Activated T-cell treated with anti-CD3 and anti-CD28 coated beads for 1 hour (primary cell): ENCODE results near the gene SLC35F1.

Experiments used
- DNase-seq: peaks from one replicate; pipeline ENCODE4 v3.0.0-alpha.2; 2020; ENCODE audit warnings: low read depth

Gene SLC35F1

DNA sequence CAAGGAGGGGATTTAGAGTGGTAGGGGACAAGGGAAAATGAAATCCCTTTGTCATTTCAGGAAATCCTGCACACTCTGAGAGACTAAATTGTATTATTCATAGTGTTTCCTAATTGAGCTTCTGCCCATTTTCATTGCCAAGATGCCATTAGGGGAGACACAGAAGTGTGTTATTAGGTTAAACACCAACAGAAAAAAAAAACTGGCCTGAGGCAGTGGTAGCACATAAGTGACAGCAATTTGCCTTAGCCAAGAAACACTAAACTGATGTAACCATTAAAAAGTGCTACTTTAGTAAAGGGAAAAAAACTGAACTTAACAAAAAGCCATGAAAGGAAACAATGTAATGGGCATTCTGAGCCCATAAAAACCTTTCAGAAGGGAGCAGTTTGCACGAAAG lies 370.6 kb downstream of the SLC35F1 start:
- no peak for DNase-seq

GRCh38 chr6:118280210-118280609 lies 373.1 kb downstream of the SLC35F1 start:
- no peak for DNase-seq

GRCh38 chr6:118281291-118281690 lies 374.2 kb downstream of the SLC35F1 start:
- no peak for DNase-seq

GRCh38 chr6:118283766-118284165 lies 376.7 kb downstream of the SLC35F1 start:
- DNase-seq = peak; percentile 25

DNA sequence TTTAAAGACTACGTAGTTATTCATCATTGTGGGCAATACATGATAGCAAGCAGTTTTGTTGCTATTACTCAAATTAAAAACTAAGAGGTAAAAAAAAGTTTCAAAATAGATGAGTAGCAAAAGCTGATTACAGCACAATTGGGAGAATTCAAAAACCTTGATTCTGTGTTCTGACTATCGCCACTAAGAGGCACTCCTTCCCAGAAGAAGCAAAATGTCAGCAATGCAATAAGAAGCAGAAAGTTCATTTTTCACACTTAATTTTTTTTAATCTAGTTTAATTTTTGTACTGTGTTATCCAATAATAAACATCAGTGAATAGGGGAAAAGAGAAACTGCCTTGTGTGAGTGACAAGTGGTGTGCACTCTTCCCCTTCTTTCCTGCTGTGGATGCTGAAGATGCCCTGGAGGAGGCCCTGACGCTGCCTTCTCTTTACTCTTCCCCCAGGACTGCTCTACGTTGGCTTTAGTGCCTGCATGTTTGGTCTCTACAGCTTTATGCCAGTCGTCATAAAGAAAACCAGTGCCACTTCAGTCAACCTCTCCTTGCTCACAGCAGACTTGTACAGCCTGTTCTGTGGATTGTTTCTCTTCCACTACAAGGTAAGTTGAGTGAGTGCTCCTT lies 377.8 kb downstream of the SLC35F1 start:
- DNase-seq = no peak

DNA sequence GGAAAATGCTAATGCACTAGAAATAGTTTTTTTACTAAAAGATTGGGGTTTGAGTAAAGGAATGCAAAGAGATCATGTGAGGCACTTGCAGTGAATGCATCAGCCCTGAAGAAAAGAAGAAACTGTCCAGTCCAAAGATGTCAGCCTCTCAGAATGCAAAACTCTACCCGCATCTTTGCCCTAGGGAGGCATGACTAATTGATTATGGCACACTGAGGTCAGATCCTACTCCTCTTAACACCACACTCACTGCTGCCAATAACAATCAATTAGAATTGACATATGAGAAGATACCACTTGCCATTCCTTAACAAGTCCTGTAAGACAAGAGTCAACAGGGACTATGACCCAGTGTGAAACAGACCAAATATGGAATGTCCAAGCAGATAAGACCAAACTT lies 378.7 kb downstream of the SLC35F1 start:
- no peak for DNase-seq

- DNase-seq = no peak
Observed at GRCh38 chr6:118288355-118289124, 381.5 kb downstream of the SLC35F1 start.

DNA sequence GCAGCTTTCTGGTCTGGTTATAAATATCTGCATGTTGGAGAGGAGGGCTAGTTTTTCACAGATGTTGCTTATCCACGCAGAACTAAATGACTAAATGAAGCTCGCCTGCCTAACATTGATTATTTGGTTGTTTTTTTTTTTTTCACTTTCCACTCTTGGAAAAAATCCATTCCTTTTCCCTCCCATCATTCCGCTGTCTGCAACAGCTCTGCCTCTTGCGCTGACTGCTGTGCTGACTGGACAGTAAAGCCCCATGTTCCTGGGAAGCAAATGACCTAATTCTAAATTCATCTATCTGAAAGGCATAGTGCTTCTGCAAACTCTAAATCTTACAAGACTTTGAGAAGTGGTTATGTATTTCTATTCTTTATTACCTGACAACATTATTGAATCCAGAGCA lies 385.5 kb downstream of the SLC35F1 start:
- DNase-seq = no peak

DNA sequence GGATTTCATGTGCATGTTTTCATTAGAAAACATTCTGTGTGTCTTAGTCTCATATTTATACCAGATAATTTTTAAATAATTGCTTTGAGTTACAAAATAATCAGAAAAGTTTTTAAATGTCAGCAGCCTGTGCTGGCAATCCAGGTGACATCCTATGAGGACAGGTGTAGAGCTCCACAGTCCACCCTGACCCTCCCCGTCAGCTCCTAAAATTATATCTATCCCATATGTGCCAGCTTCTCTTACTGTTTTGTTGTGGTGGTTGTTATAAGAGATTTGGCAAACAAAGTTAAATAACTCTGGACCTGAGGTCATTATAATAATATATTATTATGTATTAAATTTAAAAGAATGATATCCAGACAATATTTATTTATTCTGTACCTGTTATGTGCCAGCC lies 387.8 kb downstream of the SLC35F1 start:
- DNase-seq = no peak

DNA sequence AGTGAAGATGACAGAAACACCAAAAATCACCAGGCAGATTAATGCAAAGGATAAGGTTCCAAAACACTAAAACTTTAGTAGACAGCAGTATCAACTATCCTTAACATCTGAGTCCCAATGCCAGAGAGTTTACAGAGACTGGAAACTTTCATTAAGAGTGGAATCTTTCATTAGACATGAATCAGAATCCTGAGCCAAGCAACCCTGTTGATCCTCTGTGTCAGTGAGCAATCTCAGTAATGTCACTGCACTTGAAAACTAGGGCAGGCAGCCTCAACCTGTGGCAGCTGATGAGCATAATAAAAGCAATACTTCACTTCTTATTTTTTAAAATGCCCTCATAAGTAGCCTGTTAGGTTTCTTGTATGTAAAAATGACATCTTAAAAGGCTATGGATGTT lies 388.3 kb downstream of the SLC35F1 start:
- DNase-seq = no peak

GRCh38 chr6:118296129-118296901 lies 389.3 kb downstream of the SLC35F1 start:
- DNase-seq = no peak

DNA sequence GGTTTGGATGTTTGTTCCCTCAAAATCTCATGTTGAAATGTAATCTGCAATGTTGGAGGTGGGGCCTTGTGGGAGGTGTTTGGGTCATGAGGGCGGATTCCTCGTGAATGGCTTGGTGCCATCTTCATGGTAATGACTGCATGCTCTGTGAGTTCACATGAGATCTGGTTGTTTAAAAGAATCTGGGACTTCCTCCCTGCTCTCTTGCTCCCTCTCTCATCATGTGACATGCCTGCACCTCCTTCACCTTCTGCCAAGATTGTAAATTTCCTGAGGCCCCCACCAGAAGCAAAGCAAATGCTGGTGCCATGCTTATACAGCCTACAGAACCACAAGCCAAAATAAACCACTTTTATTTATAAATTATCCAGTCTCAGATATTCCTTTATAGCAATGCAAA lies 390.8 kb downstream of the SLC35F1 start:
- no peak for DNase-seq

DNA sequence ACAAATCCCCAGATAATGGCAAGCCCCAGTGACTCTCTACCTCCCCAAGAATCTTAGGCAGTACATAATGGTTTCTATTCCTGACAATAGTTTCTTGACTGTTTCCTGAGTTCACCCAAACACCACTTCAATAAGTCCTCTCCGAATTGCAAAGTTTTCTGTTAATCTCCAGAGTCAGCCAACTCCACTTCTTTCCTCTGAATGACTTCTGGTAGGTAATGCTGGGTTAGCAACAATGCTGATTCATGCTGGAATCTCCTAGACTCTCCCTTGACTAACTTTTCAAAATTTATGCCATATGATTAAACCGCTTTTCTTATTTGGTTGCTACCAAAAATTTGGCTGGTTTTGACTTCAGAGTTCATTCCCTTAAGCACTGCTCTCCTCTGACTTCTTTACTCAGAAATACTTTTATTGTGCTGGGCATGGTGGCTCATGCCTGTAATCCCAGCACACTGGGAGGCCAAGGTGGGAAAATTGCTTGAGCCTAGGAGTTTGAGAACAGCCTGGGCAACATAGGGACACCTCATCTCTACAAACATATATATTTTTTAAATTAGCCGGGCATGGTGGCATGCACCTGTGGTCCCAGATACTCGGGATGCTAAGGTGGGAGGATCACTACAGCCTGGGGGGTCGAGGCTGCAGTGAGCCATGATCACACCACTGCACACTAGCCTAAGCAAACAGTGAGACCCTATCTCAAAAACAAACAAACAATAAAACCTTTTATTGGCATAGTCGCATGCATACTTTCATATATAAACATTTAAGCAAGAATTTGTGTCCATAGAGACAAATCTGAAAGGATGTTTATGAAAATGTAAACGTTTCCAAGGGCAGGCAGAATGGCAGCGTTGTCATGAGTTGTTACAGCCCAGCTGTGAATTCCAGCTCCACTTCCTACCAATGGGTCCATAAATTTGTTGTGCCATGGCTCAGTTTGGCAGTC lies 391.7 kb downstream of the SLC35F1 start:
- DNase-seq = no peak

DNA sequence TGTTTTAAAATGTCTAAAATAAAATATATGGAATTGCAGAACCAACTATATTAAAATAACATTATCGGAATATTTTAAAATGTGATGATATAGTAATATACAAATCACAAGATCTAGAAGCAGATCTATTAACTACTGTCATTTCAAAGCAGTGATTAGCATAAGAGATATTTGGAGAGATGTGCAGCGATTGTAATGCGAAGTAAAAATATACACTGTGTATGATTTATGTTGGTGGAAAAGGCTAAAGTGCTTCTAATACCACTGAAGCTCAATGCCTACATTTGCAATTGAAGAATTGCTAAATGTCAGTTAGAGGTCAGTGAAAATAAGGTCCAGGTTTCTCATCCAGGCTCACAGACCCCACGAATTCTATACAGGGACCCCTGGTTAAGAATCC lies 392.4 kb downstream of the SLC35F1 start:
- no peak for DNase-seq

- DNase-seq = no peak
Observed at GRCh38 chr6:118304321-118304720, 397.3 kb downstream of the SLC35F1 start.

DNA sequence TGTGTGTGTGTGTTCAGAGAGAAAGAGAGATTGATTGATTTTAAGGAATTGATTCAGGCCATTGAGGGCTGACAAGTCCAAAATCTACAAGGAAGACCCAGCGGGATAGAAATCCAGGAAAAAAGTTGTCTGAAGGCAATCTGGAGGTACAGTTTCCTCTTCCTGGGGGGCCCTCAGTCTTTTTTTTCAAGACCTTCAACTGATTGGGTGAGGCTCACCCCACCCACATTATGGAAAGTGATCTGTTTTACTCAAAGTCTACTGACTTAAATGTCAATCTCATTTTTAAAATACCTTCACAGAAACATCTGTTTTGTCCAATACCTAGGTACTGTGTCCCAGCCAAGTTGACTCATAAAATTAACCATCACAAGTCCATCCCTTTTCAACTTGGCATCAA lies 398.0 kb downstream of the SLC35F1 start:
- DNase-seq = no peak

- no peak for DNase-seq
Observed at GRCh38 chr6:118306392-118307238, 399.6 kb downstream of the SLC35F1 start.

DNA sequence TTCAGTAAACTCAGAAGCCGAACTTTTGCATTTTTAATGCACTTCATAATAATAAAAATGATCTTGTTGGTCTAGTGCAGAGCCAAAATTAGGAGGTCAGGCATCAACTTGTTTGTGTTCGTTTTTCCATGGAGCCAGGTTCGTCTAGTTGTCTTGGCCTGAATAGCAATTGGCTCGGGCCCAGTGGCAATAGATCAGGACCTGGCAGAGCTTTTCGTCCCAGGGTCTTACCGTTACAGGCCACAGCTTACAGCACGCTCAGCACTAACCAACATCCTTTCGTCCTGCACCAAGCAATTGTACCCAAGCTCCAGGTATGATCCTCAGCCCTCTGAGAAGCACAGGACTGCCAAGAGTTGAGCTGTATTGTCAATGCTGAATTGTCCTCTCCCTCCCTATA lies 400.5 kb downstream of the SLC35F1 start:
- DNase-seq = no peak

DNA sequence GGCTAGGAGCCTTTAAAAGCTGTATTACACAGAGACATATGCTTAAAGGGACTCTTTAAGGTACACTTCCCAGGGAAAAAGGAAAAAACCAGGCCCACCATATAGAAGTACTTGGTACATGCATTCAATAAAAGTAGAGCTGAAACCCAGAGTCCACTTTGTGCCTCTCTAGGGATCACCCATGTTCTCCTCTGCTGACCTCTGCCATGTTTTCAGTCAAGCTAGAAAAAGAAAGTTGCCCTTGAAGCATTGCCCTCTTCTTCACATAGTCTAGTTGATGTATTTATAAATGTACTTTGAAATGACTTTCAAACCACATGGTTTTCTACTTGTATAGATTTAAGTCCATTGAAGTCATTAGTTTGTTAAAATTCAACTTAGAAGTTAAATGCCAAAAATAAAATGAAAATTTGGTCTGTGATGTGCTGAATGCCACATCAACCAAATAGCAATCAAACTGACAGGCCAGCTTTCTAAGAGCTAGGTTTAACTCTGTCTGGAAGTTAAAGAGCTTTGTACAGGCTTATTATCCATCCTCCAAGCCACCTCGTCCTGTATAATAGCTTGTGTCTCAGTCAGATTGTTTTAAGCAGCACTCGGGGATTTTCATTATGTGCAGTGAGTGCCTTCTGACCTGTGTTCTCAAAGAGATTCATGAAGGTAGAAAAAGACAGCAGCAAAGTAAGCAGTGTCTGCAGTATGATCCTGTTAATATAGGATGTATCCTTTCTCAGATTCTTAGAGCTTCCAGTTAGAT lies 402.5 kb downstream of the SLC35F1 start:
- DNase-seq = no peak

GRCh38 chr6:118313208-118313607 lies 406.1 kb downstream of the SLC35F1 start:
- no peak for DNase-seq
